ENCODE results near the gene PHF10. TPM values are rescaled to one million over a fixed set of nuclear protein-coding genes. Genes with fewer than 3 reads are reported as not detected.

PHF10 gene
- total RNA-seq, 6 donors from 2014 or later, result 30.0 to 79.2 (median 42.4) TPM

GRCh38 chr6:169726963-169727362 is 2.7 kb upstream of the PHF10 start:
- no peaks in the 10 kb centered on the region for H3K27me3 ChIP-seq
- no peak overlapping the region for H3K27ac ChIP-seq
- TF ChIP-seq POLR2AphosphoS5 (IDR thresholded peaks at IDR 0.05) (no peak), EP300 (IDR thresholded peaks at IDR 0.05) (no peak), CTCF (IDR thresholded peaks at IDR 0.05) (no peak), POLR2A (IDR thresholded peaks at IDR 0.05) (no peak)
- peaks cover 8 to 24% (median 14%) of the 10 kb centered on the region in 4 donors for H3K4me1 ChIP-seq
- no peak overlapping the region for H3K4me3 ChIP-seq
- DNase-seq (no peak), ATAC-seq (ENCODE audit: low FRiP score in 2 of 2) (no peak)
- no peaks in the 10 kb centered on the region for H3K36me3 ChIP-seq
- no peaks in the 10 kb centered on the region for H3K9me3 ChIP-seq

GRCh38 chr6:169726049-169726400 is 1.7 kb upstream of the PHF10 start:
- H3K4me1 ChIP-seq, result peaks cover 11 to 33% (median 18%) of the 10 kb centered on the region in 4 donors
- no peak overlapping the region for H3K4me3 ChIP-seq
- TF ChIP-seq POLR2AphosphoS5 (IDR thresholded peaks at IDR 0.05) (no peak), CTCF (IDR thresholded peaks at IDR 0.05) (no peak), POLR2A (IDR thresholded peaks at IDR 0.05) (no peak), EP300 (IDR thresholded peaks at IDR 0.05) (no peak)
- H3K27me3 ChIP-seq, result no peaks in the 10 kb centered on the region
- ATAC-seq (ENCODE audit: low FRiP score in 2 of 2) (no peak), DNase-seq (no peak)
- WGBS, 2 donors, result 87 to 100% methylated on average over 1 of the region's 1 CpG
- H3K9me3 ChIP-seq, result no peaks in the 10 kb centered on the region
- no peaks in the 10 kb centered on the region for H3K36me3 ChIP-seq
- peak overlapping the region in 2 of 4 donors; percentile 91 to 93 for H3K27ac ChIP-seq

GRCh38 chr6:169725125-169726048 is 1.1 kb upstream of the PHF10 start:
- peak; percentile 71 to 74 for ATAC-seq (ENCODE audit: low FRiP score in 2 of 2)
- WGBS, 2 donors, result 26 to 27% methylated on average over 28 to 29 of the region's 29 CpGs
- no peaks in the 10 kb centered on the region for H3K36me3 ChIP-seq

GRCh38 chr6:169723991-169724493 is 258 bp downstream of the PHF10 start:
- Histone ChIP-seq H3K4me3 (peak overlapping the region in 3 of 4 donors; percentile 84 to 93 (median 86)), H3K27me3 (no peaks in the 10 kb centered on the region), H3K27ac (peak overlapping the region; percentile 70 to 97 (median 88)), H3K36me3 (no peaks in the 10 kb centered on the region), H3K4me1 (peaks cover 11 to 35% (median 18%) of the 10 kb centered on the region in 4 donors), H3K9me3 (no peaks in the 10 kb centered on the region)
- DNase-seq (peak; percentile 22 to 91), ATAC-seq (ENCODE audit: low FRiP score in 2 of 2) (peak in 1 of 2 donors; percentile 49)
- TF ChIP-seq POLR2AphosphoS5 (IDR thresholded peaks at IDR 0.05) (no peak), CTCF (IDR thresholded peaks at IDR 0.05) (peak in 1 of 6 experiments; percentile 7)
- WGBS, 2 donors, result 1% methylated on average over 24 of the region's 89 CpGs; no CpG with 5 or more reads in 1 of the 2 donors

More at GRCh38 chr6:169725125-169726048, 1.1 kb upstream of the PHF10 start:
- H3K27me3 ChIP-seq, result no peaks in the 10 kb centered on the region
- H3K4me1 ChIP-seq, result peaks cover 11 to 35% (median 18%) of the 10 kb centered on the region in 4 donors
- H3K27ac ChIP-seq, result peak overlapping the region; percentile 85 to 97 (median 92)
- H3K4me3 ChIP-seq, result peak overlapping the region; percentile 46 to 93 (median 85)
- no peaks in the 10 kb centered on the region for H3K9me3 ChIP-seq
- TF ChIP-seq POLR2A (IDR thresholded peaks at IDR 0.05) (peak in 2 of 4 donors; percentile 5 to 33), POLR2AphosphoS5 (IDR thresholded peaks at IDR 0.05) (peak; percentile 24 to 56), CTCF (IDR thresholded peaks at IDR 0.05) (no peak), EP300 (IDR thresholded peaks at IDR 0.05) (peak in 1 of 4 donors; percentile 15)
- DNase-seq, result peak in 1 of 2 donors; percentile 72
